ENCODE data around the gene ZNF366.

ZNF366 gene

GRCh38 chr5:72452515-72453245 is 54.5 kb downstream of the ZNF366 start:
- Histone ChIP-seq H3K9ac (ENCODE audit: low read depth, low read length) (no peak overlapping the region), H3K4me3 (ENCODE audit: low read length) (no peak overlapping the region), H3K9me3 (ENCODE audit: insufficient read depth, low read depth, low read length) (no peaks in the 10 kb centered on the region), H3K27ac (ENCODE audit: low read depth, low read length) (no peak overlapping the region), H3K36me3 (ENCODE audit: insufficient read depth, low read length) (no peaks in the 10 kb centered on the region), H3K27me3 (ENCODE audit: insufficient read depth, low read length) (no peaks in the 10 kb centered on the region), H3K4me1 (ENCODE audit: insufficient read depth, low read length) (peaks cover 14% of the 10 kb centered on the region; the same call in 1 of the 2 replicates)
- 72% methylated on average over 9 of the region's 9 CpGs for WGBS

- H3K4me1 ChIP-seq (ENCODE audit: insufficient read depth, low read length): peaks cover 14% of the 10 kb centered on the region; the same call in 1 of the 2 replicates
- no peaks in the 10 kb centered on the region for H3K27me3 ChIP-seq (ENCODE audit: insufficient read depth, low read length)
- H3K4me3 ChIP-seq (ENCODE audit: low read length): no peak overlapping the region
- no peak overlapping the region for H3K9ac ChIP-seq (ENCODE audit: low read depth, low read length)
- no peak overlapping the region for H3K27ac ChIP-seq (ENCODE audit: low read depth, low read length)
- whole genome bisulfite sequencing: 72% methylated on average over 12 of the region's 13 CpGs
- no peaks in the 10 kb centered on the region for H3K9me3 ChIP-seq (ENCODE audit: insufficient read depth, low read depth, low read length)
- H3K36me3 ChIP-seq (ENCODE audit: insufficient read depth, low read length): no peaks in the 10 kb centered on the region
These were observed 55.3 kb downstream of the ZNF366 start for GRCh38 chr5:72451741-72452505.

- H3K9ac ChIP-seq (ENCODE audit: low read depth, low read length): no peak overlapping the region
- H3K27me3 ChIP-seq (ENCODE audit: insufficient read depth, low read length): no peaks in the 10 kb centered on the region
- 0% methylated on average over 1 of the region's 1 CpG for WGBS
- no peaks in the 10 kb centered on the region for H3K36me3 ChIP-seq (ENCODE audit: insufficient read depth, low read length)
- H3K4me1 ChIP-seq (ENCODE audit: insufficient read depth, low read length): peaks cover 14% of the 10 kb centered on the region; the same call in 1 of the 2 replicates
- no peaks in the 10 kb centered on the region for H3K9me3 ChIP-seq (ENCODE audit: insufficient read depth, low read depth, low read length)
- H3K27ac ChIP-seq (ENCODE audit: low read depth, low read length): no peak overlapping the region
- no peak overlapping the region for H3K4me3 ChIP-seq (ENCODE audit: low read length)
These were observed 58.8 kb downstream of the ZNF366 start for GRCh38 chr5:72448368-72448767.

- WGBS: 97% methylated on average over 3 of the region's 4 CpGs
- Histone ChIP-seq H3K4me3 (ENCODE audit: low read length) (no peak overlapping the region), H3K27me3 (ENCODE audit: insufficient read depth, low read length) (no peaks in the 10 kb centered on the region), H3K9ac (ENCODE audit: low read depth, low read length) (no peak overlapping the region), H3K9me3 (ENCODE audit: insufficient read depth, low read depth, low read length) (no peaks in the 10 kb centered on the region), H3K4me1 (ENCODE audit: insufficient read depth, low read length) (peaks cover 11% of the 10 kb centered on the region; the same call in 1 of the 2 replicates), H3K36me3 (ENCODE audit: insufficient read depth, low read length) (no peaks in the 10 kb centered on the region), H3K27ac (ENCODE audit: low read depth, low read length) (no peak overlapping the region)
These were observed 59.5 kb downstream of the ZNF366 start for GRCh38 chr5:72447751-72448150.

- no peak overlapping the region for H3K9ac ChIP-seq (ENCODE audit: low read depth, low read length)
- no peaks in the 10 kb centered on the region for H3K36me3 ChIP-seq (ENCODE audit: insufficient read depth, low read length)
- WGBS: 78% methylated on average over 2 of the region's 2 CpGs
- no peaks in the 10 kb centered on the region for H3K4me1 ChIP-seq (ENCODE audit: insufficient read depth, low read length)
- H3K4me3 ChIP-seq (ENCODE audit: low read length): no peak overlapping the region
- H3K27me3 ChIP-seq (ENCODE audit: insufficient read depth, low read length): no peaks in the 10 kb centered on the region
- no peaks in the 10 kb centered on the region for H3K9me3 ChIP-seq (ENCODE audit: insufficient read depth, low read depth, low read length)
- no peak overlapping the region for H3K27ac ChIP-seq (ENCODE audit: low read depth, low read length)
These were observed 61.2 kb downstream of the ZNF366 start for GRCh38 chr5:72445969-72446368.

- Histone ChIP-seq H3K9me3 (ENCODE audit: insufficient read depth, low read depth, low read length) (no peaks in the 10 kb centered on the region), H3K9ac (ENCODE audit: low read depth, low read length) (no peak overlapping the region), H3K4me3 (ENCODE audit: low read length) (no peak overlapping the region), H3K4me1 (ENCODE audit: insufficient read depth, low read length) (no peaks in the 10 kb centered on the region), H3K27me3 (ENCODE audit: insufficient read depth, low read length) (no peaks in the 10 kb centered on the region), H3K27ac (ENCODE audit: low read depth, low read length) (no peak overlapping the region), H3K36me3 (ENCODE audit: insufficient read depth, low read length) (no peaks in the 10 kb centered on the region)
- 91% methylated on average over 14 of the region's 14 CpGs for WGBS
These were observed 63.3 kb downstream of the ZNF366 start for GRCh38 chr5:72443883-72444282.

- H3K9ac ChIP-seq (ENCODE audit: low read depth, low read length): no peak overlapping the region
- 97% methylated on average over 3 of the region's 3 CpGs for WGBS
These were observed 65.2 kb downstream of the ZNF366 start for GRCh38 chr5:72441862-72442540.

GRCh38 chr5:72441094-72441723 is 66.0 kb downstream of the ZNF366 start:
- 95% methylated on average over 4 of the region's 4 CpGs for WGBS
- no peaks in the 10 kb centered on the region for H3K4me1 ChIP-seq (ENCODE audit: insufficient read depth, low read length)
- H3K4me3 ChIP-seq (ENCODE audit: low read length): no peak overlapping the region
- no peak overlapping the region for H3K9ac ChIP-seq (ENCODE audit: low read depth, low read length)
- no peaks in the 10 kb centered on the region for H3K27me3 ChIP-seq (ENCODE audit: insufficient read depth, low read length)
- H3K36me3 ChIP-seq (ENCODE audit: insufficient read depth, low read length): no peaks in the 10 kb centered on the region
- no peak overlapping the region for H3K27ac ChIP-seq (ENCODE audit: low read depth, low read length)
- no peaks in the 10 kb centered on the region for H3K9me3 ChIP-seq (ENCODE audit: insufficient read depth, low read depth, low read length)

More at GRCh38 chr5:72441862-72442540, 65.2 kb downstream of the ZNF366 start:
- H3K36me3 ChIP-seq (ENCODE audit: insufficient read depth, low read length): no peaks in the 10 kb centered on the region
- no peak overlapping the region for H3K4me3 ChIP-seq (ENCODE audit: low read length)
- no peak overlapping the region for H3K27ac ChIP-seq (ENCODE audit: low read depth, low read length)
- no peaks in the 10 kb centered on the region for H3K9me3 ChIP-seq (ENCODE audit: insufficient read depth, low read depth, low read length)
- no peaks in the 10 kb centered on the region for H3K27me3 ChIP-seq (ENCODE audit: insufficient read depth, low read length)
- no peaks in the 10 kb centered on the region for H3K4me1 ChIP-seq (ENCODE audit: insufficient read depth, low read length)

GRCh38 chr5:72440207-72440638 is 67.0 kb downstream of the ZNF366 start:
- Histone ChIP-seq H3K27ac (ENCODE audit: low read depth, low read length) (no peak overlapping the region), H3K9ac (ENCODE audit: low read depth, low read length) (no peak overlapping the region), H3K9me3 (ENCODE audit: insufficient read depth, low read depth, low read length) (no peaks in the 10 kb centered on the region), H3K4me1 (ENCODE audit: insufficient read depth, low read length) (no peaks in the 10 kb centered on the region), H3K27me3 (ENCODE audit: insufficient read depth, low read length) (no peaks in the 10 kb centered on the region), H3K36me3 (ENCODE audit: insufficient read depth, low read length) (no peaks in the 10 kb centered on the region), H3K4me3 (ENCODE audit: low read length) (no peak overlapping the region)
- 94% methylated on average over 1 of the region's 1 CpG for WGBS

GRCh38 chr5:72439192-72439591 is 68.0 kb downstream of the ZNF366 start:
- Histone ChIP-seq H3K4me3 (ENCODE audit: low read length) (no peak overlapping the region), H3K9ac (ENCODE audit: low read depth, low read length) (no peak overlapping the region), H3K27me3 (ENCODE audit: insufficient read depth, low read length) (no peaks in the 10 kb centered on the region), H3K4me1 (ENCODE audit: insufficient read depth, low read length) (no peaks in the 10 kb centered on the region), H3K9me3 (ENCODE audit: insufficient read depth, low read depth, low read length) (no peaks in the 10 kb centered on the region), H3K27ac (ENCODE audit: low read depth, low read length) (no peak overlapping the region), H3K36me3 (ENCODE audit: insufficient read depth, low read length) (no peaks in the 10 kb centered on the region)
- whole genome bisulfite sequencing: 92% methylated on average over 4 of the region's 4 CpGs

GRCh38 chr5:72438141-72438540 is 69.1 kb downstream of the ZNF366 start:
- no peaks in the 10 kb centered on the region for H3K36me3 ChIP-seq (ENCODE audit: insufficient read depth, low read length)
- no peaks in the 10 kb centered on the region for H3K27me3 ChIP-seq (ENCODE audit: insufficient read depth, low read length)
- H3K4me1 ChIP-seq (ENCODE audit: insufficient read depth, low read length): no peaks in the 10 kb centered on the region
- no peak overlapping the region for H3K27ac ChIP-seq (ENCODE audit: low read depth, low read length)
- no peak overlapping the region for H3K9ac ChIP-seq (ENCODE audit: low read depth, low read length)
- no peaks in the 10 kb centered on the region for H3K9me3 ChIP-seq (ENCODE audit: insufficient read depth, low read depth, low read length)
- WGBS: 90% methylated on average over 3 of the region's 3 CpGs
- no peak overlapping the region for H3K4me3 ChIP-seq (ENCODE audit: low read length)
